ENCODE data around the gene ZFP91. TPM values are rescaled to one million over a fixed set of nuclear protein-coding genes. Genes with fewer than 3 reads are reported as not detected.

Gene ZFP91
- total RNA-seq, 4 donors from 2014 or later, result 49.8 to 63.7 (median 59.1) TPM

DNA sequence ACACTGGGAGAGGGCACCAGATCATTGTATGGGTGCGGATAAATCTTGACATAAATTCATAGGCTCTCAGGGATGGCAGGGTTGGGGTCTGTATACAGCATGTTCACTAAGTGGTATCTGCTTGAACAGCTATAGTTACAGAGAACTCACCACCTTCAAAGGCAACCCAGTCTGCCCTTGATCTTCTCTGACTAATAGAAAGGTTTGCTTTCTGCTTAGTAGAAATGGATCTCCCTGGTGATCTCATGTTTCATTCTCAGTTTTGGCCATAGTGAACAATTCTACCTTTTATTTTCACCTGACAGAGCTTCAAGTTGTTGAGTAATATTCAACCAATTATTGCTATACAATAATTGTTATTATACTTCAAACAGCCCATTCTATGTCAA, 76.0 kb downstream of the ZFP91 start:
- intact Hi-C loops (cut with DNase I), result no loop called here

DNA sequence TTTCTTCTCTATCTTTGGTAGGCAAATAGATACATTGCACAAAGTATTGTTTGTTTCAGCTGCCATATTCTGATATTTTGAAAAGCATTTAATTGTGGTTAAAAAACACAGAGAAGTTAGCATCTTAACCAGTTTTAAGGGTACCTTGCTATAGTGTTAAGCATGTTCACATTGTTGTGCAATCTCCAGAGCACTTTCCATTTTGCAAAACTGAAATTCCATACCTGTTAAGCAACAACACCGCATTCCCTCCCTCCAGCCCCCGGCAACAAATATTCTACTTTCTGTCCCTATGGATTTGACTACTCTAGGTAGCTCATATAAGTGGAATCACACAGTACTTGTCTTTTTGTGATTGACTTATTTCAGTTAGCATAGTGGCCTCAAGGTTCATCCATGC, 77.5 kb downstream of the ZFP91 start:
- Histone ChIP-seq H3K27ac (no peak overlapping the region), H3K4me1 (no peaks in the 10 kb centered on the region), H3K27me3 (no peaks in the 10 kb centered on the region), H3K4me3 (replicated peaks in 1 of 3) (no peak overlapping the region), H3K36me3 (no peaks in the 10 kb centered on the region), H3K9me3 (no peaks in the 10 kb centered on the region)
- WGBS, 2 donors, result 90 to 92% methylated on average over 2 of the region's 2 CpGs
- no peak for DNase-seq
- TF ChIP-seq, protein P1, sequence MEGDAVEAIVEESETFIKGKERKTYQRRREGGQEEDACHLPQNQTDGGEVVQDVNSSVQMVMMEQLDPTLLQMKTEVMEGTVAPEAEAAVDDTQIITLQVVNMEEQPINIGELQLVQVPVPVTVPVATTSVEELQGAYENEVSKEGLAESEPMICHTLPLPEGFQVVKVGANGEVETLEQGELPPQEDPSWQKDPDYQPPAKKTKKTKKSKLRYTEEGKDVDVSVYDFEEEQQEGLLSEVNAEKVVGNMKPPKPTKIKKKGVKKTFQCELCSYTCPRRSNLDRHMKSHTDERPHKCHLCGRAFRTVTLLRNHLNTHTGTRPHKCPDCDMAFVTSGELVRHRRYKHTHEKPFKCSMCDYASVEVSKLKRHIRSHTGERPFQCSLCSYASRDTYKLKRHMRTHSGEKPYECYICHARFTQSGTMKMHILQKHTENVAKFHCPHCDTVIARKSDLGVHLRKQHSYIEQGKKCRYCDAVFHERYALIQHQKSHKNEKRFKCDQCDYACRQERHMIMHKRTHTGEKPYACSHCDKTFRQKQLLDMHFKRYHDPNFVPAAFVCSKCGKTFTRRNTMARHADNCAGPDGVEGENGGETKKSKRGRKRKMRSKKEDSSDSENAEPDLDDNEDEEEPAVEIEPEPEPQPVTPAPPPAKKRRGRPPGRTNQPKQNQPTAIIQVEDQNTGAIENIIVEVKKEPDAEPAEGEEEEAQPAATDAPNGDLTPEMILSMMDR (IDR thresholded peaks at IDR 0.05), result no peak
- no peak for TF ChIP-seq POLR2A (IDR thresholded peaks at IDR 0.05)
- intact Hi-C loops (cut with DNase I), result no loop called here

More for the DNA sequence above, 76.0 kb downstream of the ZFP91 start:
- Histone ChIP-seq H3K27me3 (no peaks in the 10 kb centered on the region), H3K4me1 (no peaks in the 10 kb centered on the region), H3K9me3 (no peaks in the 10 kb centered on the region), H3K36me3 (no peaks in the 10 kb centered on the region), H3K27ac (no peak overlapping the region), H3K4me3 (replicated peaks in 1 of 3) (no peak overlapping the region)
- 86 to 100% methylated on average over 1 of the region's 1 CpG for WGBS, 2 donors
- no peak for DNase-seq
- TF ChIP-seq, protein P1 (IDR thresholded peaks at IDR 0.05), result no peak
- no peak for TF ChIP-seq POLR2A (IDR thresholded peaks at IDR 0.05)

DNA sequence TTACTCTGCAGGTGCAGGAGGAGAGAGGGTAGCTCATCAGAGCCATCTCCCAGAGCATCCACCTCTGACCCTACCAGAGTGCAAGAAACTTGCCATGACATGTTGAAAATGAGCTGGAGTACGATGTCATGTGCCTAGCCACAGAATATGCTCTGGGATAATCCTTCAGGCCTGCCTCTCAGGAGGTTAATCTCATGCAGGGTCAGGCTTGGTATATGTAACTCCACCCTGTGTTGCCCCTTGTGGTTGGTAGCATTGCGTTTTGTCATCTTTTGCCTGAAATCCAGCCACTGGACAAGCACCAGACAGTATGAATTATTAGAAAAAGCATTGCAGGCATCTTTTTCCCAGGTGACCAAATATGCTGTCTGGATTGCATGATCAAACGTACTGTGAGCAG, 79.8 kb downstream of the ZFP91 start:
- no peak for DNase-seq
- Histone ChIP-seq H3K9me3 (no peaks in the 10 kb centered on the region), H3K4me3 (replicated peaks in 1 of 3) (no peak overlapping the region), H3K27me3 (no peaks in the 10 kb centered on the region), H3K36me3 (no peaks in the 10 kb centered on the region), H3K27ac (no peak overlapping the region), H3K4me1 (no peaks in the 10 kb centered on the region)
- WGBS, 2 donors, result 77% methylated on average over 3 of the region's 3 CpGs
- TF ChIP-seq, protein P1 (IDR thresholded peaks at IDR 0.05), result no peak
- TF ChIP-seq POLR2A (IDR thresholded peaks at IDR 0.05), result no peak
- intact Hi-C loops (cut with DNase I), result no loop called here

DNA sequence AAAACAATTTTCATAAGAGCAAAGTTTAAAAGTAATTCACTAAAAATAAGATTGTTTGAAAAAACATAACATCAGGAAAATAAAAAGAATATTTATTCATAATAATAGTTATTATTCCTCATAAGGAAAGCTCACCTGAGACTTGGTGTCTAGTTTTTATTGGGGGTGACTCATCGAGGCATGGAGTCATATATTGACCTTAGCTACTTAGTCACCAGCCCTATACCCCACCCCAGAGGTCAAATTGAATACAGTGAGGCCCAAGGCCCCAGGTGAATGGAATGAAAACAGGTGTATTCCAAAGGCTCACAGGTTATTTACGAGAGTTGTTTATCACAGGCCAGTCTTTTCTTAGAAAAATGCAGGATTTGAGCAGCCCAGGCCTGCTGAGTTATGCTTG, 80.5 kb downstream of the ZFP91 start:
- Histone ChIP-seq H3K27me3 (no peaks in the 10 kb centered on the region), H3K36me3 (no peaks in the 10 kb centered on the region), H3K27ac (no peak overlapping the region), H3K4me3 (replicated peaks in 1 of 3) (no peak overlapping the region), H3K9me3 (no peaks in the 10 kb centered on the region), H3K4me1 (no peaks in the 10 kb centered on the region)
- intact Hi-C loops (cut with DNase I), result no loop called here
- no peak for DNase-seq
- no peak for TF ChIP-seq POLR2A (IDR thresholded peaks at IDR 0.05)
- TF ChIP-seq, protein P1 (IDR thresholded peaks at IDR 0.05), result no peak
- WGBS, 2 donors, result 80 to 83% methylated on average over 2 of the region's 2 CpGs

DNA sequence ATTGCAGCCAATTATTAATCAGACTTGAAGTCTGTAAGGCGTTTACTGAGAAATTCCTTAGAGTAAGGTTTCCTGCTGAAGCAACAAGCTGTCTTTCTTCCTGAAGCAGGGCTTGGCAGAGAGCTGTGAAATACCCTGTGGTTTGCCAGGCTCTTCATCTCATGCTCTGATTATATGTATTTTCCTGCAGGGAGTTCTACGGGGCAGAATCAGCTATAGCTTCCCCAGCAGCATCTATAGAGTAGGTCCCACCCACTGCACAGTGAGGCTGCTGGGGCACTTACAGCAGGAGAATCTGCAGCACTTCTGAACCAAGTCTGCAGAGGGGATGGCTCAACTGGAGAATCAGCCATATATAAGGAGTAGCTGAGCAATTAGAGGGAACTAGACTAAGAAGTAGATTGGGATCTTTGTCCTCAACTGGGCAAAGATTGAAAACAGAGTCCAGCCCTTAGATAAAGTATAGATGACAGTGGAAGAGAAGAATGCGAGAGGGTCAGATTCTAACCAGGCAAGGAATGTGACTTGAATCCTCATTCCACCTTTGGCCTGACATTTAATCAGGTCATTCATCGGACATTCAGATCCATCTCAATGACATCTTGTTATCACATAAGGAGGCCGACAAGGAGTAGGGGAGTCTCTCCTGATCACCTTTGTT, 81.2 kb downstream of the ZFP91 start:
- Histone ChIP-seq H3K27ac (no peak overlapping the region), H3K4me1 (no peaks in the 10 kb centered on the region), H3K9me3 (no peaks in the 10 kb centered on the region), H3K27me3 (no peaks in the 10 kb centered on the region), H3K36me3 (no peaks in the 10 kb centered on the region), H3K4me3 (replicated peaks in 1 of 3) (no peak overlapping the region)
- intact Hi-C loops (cut with DNase I), result no loop called here
- 91 to 93% methylated on average over 5 of the region's 5 CpGs for WGBS, 2 donors
- TF ChIP-seq, protein P1 (IDR thresholded peaks at IDR 0.05), result no peak
- TF ChIP-seq POLR2A (IDR thresholded peaks at IDR 0.05), result no peak
- no peak for DNase-seq

Other genes with a start within 250 kb of the ZFP91 start
- gene OR5B17, start 220.0 kb upstream of the ZFP91 start, total RNA-seq, result not detected
- not detected for gene OR5B3, start 172.2 kb upstream of the ZFP91 start, total RNA-seq
- not detected for gene OR5B2, start 150.9 kb upstream of the ZFP91 start, total RNA-seq
- not detected for gene OR5B12, start 136.8 kb upstream of the ZFP91 start, total RNA-seq
- gene OR5B21, start 71.0 kb upstream of the ZFP91 start, total RNA-seq, result not detected
- gene LPXN, start 3.2 kb upstream of the ZFP91 start, total RNA-seq, result 10 to 100 TPM in 2 of 4 donors, 1 to 10 TPM in 2; 5.8 to 14.4 (median 9.4) TPM
- gene CNTF, start 43.6 kb downstream of the ZFP91 start, total RNA-seq, result 1 to 10 TPM; 1.6 to 5.0 (median 1.7) TPM
- gene GLYAT, start 152.9 kb downstream of the ZFP91 start, total RNA-seq, result not detected

Measured in thyroid gland (tissue), 4 donors.